KBM-7 (cell line): ENCODE measurements around the gene TMTC2.
"Not testable (repeated sequence)": the region's sequence is repeated elsewhere in the genome, so short reads cannot be mapped to it uniquely, and the experiment has no call there.

Experiments
- DNase-seq: peaks from one replicate; pipeline ENCODE4 v3.0.0-alpha.2; 2015
- in situ Hi-C: fragments of 300-500 bp; cut with MboI; formaldehyde crosslinking; loops from 2 replicates; pipeline ENCODE4 v1.14.3; 2020; ENCODE audit warnings: low sequenced_read_pairs, low pct_unique_long_range_greater_than_20kb, mixed read lengths

The TMTC2 gene

DNA sequence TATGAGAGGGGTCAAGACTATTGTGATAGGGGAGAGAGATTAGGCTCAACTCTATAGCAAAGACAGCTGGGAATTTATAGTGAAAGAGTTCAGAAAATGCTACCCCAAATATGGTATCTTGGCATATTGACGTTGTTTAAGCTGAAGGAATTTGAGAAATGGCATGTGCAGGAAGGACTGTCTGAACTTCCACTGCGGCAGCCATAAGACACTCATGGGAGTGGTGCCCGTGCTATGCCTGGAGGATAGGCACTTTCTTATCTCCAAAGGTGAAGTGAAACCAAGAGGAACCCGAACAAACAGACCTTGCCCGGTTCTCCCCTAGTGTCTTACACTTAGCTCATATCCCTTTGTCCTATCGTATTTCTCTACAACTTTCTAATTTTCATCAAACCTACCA, 390.3 kb downstream of the TMTC2 start:
- DNase-seq: no peak
- in situ Hi-C loops: no loop called here

DNA sequence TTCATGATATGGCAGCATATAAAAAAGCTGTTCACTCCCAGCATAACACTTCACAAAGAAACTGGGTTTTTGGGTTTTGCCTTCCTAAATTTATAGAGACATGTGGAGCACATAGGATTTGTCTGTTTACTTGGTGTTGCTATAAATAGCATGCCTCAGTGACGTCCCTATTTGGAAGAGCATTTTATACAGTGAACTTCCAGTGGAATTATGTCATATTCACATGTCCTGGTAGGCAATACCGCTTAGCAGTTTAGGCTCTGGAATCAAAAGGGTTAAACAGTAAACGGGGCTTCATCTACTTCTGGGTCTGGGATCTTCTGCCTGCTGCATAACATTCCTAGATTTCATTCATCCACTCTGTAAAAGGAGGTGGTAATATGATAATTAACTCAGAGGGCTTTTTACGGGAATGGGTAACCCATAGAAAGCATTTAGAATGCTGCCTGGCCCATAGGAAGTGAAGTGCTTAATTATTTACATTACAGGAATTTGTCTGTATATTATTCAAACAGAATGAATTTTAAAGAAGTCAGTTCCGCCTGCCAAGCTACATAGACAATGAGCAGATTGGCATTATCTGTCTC, 396.1 kb downstream of the TMTC2 start:
- in situ Hi-C loops: no loop called here
- no peak for DNase-seq

DNA sequence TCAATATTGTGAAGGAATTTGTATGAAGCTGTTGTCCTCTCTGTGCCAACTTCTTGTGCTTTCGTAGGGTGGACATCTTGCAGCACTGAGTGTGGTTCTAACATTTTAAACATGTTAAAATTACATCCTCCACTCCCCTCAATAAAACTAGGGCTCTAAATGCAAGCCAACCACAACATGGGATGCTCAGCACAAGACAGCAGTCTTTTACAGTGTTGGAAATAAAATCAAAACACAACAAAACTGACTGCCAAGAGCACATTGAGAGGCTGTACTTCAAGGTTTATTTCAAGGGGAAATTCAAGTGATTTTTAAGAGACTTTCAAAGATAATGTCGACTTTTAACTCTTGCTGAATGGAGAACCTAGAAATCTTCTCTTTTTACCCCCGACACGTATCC, 396.9 kb downstream of the TMTC2 start:
- in situ Hi-C loops: no loop called here
- no peak for DNase-seq

DNA sequence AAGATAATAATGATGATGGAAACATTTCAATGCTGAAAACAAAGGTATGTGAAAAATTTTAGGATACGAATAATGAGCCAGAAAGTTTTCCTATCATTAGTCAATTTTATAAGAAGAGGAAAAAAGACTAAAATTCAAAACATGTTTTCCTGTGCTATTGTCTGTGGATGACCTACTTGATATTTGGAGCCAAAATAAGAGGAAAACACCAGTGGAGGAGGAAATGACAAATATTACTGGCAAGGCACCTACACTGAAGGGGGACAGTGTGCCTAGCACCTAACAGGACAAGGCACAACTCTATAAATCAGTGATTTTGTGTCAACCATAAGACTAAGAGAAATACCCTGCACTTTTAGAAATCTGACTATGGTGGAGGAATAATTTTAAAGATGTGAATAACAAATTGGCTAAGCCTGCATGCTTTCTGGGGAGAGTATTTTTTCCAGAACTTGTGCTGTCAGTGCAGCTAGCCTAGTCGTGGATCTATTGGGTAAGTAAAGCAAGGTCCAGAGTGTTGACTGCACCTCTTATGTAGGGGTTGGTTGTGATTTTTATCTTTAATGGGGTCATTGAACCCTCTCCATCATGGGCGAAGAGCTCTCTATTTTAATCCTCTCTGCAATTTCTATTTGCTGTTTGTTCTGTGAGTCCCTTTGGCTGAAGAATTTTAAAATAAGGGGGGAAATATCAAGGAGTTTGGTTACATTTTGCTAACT, 398.0 kb downstream of the TMTC2 start:
- no peak for DNase-seq
- in situ Hi-C loops: no loop called here

DNA sequence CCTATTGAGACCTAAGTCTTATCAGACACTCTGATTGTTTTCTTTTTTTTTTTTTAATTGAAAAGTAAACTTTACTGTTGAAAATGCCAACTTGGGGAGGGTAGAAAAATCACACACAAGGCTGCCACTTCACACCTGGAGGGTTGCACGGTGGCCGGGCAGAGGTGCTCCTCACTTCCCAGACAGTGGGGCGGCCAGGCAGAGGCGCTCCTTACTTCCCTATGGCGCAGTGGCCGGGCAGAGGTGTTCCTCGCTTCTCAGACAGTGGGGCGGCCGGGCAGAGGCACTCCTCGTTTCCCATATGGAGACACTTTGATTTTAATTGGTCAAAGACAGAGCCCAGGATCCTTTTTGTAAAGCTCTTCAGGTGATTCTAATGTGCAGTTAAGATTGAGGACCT, 399.3 kb downstream of the TMTC2 start:
- no peak for DNase-seq
- in situ Hi-C loops: no loop called here

DNA sequence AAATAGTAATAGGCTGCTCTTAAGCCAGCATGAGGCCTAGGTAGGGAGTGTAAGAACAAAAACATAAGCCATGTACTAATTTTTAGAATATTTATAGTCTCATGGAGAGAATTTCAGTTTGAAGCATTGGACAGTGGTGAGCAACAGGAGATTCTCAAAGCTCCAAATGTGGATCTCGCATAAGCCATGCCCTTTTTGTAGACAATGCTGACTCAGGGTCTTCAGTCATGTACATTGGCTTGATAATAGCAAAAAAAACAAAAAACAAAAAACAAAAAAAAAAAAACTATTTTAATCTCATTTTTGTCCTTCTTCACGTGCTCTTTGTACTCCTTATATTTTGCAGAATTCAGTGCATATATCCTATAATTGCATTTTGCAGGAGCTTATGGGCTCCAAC, 402.9 kb downstream of the TMTC2 start:
- in situ Hi-C loops: no loop called here
- DNase-seq: no peak

DNA sequence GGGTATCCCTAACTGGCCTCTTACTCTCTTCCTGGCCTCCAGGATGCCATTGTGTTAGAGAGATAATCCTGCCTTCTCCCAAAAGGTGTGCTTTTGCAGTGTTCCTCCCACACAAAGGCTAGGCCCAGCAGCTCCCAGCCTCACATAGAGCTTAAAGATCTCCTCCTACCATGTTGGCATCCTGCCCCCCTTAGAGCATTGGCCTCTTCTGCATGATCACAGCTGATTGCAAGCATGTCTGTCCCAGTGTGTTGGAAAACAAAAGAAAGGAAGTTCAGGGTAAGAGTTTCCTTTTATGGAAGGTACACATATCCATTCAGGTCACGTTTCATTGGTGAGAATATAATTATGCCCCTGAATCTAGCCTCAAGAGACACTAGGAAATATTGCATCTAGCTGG, 405.4 kb downstream of the TMTC2 start:
- in situ Hi-C loops: no loop called here
- DNase-seq: no peak

DNA sequence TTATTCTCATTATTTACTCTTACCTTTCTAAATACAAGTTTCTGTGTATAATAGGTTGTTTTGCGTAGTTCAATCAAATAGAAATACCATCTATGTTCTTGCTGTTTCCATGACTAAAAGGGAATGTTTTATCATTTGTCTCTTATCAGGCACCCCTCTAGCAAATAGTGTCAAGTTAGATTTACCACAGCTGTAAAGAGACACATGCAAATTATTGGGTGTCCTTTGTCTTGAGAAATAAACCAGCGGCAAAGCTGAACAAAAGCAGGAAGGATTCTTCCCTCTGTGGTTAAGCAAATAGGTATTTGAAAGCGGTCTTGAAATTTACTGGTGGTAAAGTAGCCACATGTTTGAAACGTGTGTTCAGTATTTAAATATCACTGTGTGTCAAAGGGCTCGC, 405.9 kb downstream of the TMTC2 start:
- no peak for DNase-seq
- in situ Hi-C loops: no loop called here

DNA sequence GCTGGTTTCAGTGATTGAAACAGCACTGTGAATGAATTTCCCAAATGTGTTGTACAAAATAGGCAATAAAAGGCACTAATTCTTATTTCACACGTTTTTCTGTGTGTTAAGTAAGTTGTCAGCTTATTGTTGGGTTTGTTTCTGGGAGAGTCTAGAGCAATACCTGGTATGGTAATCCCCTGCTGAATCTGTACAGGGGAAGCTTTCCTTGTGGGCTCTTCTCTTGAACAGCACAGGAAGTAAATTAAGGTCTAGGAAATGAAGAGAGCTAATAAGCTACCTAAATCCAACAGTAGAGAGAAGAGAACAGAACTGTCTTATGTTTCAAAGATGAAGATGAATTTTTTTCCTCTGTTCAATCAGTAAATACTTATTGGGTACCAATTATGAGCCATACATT, 406.7 kb downstream of the TMTC2 start:
- in situ Hi-C loops: no loop called here
- DNase-seq: no peak

DNA sequence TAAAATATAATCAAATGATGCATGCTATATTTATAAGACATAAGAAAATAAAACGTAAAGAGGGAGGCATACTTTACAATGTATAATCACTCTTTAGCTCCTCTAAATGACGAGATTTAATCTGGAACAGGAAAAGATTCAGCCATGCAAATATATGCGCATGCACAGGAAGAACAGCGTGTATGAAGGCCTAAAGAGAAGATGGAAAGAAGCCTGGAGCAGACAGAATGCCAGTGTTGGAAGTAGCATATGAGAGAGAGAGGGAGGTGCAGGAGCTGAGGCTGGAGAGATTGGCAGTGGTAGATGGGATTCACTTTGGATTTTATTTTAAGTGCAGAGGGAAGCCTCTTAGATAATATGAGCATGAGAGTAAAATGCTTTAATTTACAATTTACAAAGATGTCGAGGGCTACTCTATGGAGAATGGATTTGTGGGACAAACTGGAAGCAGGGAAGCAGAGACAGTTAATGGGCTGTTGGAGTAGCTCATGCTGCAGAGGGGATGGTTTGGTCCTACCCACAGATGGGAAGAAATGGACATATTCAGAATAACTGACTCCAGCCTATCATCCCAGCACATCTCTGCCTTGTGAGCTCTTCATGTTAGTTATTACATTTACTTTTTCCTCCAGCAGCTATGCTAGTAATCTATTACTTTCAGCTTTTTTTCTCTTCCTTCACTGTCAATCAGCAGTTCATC, 411.1 kb downstream of the TMTC2 start:
- in situ Hi-C loops: no loop called here
- no peak for DNase-seq

DNA sequence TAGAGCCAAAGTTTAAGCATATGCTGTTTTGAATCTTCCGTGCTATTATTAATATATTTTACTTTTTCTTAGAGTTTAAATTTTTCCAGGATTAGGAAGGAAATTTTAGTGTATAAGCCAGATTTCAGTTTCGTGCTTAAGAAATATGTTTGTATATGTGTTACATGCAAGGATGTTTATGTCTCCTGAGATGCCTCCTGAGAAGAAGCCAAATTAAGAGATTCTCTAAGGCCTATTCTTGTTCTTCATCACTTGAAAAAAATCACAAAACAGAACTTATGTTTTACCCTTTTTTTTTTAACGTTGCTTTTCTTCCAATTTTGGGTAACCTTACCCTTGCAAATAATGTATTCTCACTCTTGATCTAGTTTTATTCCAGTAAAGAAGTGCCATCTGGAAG, 412.7 kb downstream of the TMTC2 start:
- in situ Hi-C loops: no loop called here

DNA sequence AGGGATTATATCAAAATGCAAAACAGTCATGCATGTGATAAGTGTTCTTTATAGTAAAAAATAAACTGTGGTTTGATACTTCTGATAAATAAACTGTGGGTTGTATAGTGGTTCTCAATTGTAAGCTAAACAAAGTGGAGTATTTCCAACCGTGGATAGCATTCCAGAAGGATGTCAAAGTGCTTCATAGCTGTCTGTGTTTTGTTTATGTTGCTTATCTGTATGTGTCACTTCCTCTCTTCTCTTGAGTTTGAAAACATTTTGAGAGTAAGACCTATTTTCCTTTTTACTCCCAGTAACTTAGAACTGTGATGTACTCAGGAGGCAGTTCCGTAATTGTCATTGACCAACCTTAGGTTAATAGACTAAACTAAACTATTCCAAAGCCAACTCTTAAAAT, 415.8 kb downstream of the TMTC2 start:
- DNase-seq: no peak
- in situ Hi-C loops: no loop called here

More for the DNA sequence above, 412.7 kb downstream of the TMTC2 start:
- DNase-seq: no peak

DNA sequence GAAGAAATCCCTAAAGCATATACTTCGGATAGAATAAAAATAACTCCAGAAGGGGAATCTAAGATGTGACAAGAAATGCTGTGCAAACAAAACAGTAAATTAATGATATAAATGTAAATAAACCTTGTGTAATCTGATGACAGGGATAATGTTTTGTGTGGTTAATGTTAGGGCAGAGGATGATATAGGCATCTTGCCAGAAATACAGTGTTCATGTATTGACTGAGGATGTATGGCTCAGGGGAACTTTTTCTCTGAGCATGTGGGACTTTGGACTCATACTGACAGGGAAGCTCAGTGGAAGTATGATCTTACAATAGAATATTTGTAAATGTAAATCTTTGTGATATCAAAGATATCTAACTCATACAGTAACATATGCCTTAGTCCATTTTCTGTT, 420.2 kb downstream of the TMTC2 start:
- in situ Hi-C loops: no loop called here
- no peak for DNase-seq

DNA sequence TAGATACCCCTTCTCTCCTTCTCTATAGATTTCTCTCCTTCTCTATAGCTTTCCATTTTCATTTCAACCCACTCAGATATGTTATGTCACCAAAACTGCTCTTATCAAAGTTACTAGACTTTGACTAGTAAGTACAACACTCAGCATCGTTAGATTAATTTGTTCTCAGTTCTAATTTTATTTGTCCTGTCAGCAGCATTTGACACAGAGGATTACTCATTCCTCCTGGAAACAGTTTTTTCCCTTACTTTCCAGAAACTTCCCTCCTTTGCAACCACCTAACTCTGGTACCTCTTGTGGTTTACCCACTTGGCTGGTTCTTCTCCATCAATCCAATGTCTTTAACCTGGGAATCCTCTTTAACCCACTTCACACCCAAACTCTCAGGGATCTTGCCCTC, 423.7 kb downstream of the TMTC2 start:
- in situ Hi-C loops: no loop called here
- no peak for DNase-seq

DNA sequence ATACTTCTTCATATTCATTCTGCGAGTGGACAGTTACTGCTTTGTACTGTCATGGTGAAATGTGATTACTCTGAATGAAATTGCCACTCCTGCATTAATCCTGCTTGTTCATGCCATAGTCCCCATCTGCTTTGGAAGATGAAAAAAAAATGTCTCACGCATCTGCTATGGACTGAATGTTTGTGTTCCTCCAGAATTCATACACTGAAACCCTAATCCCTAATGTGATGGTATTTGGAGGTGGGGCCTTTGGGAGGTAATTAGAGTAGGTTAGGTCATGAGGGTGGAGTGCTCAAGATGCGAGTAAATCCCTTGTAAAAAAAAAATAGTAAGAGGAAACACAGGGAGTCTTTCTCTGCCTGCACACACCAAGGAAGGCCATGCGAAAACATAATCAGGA, 427.2 kb downstream of the TMTC2 start:
- in situ Hi-C loops: no loop called here
- no peak for DNase-seq

DNA sequence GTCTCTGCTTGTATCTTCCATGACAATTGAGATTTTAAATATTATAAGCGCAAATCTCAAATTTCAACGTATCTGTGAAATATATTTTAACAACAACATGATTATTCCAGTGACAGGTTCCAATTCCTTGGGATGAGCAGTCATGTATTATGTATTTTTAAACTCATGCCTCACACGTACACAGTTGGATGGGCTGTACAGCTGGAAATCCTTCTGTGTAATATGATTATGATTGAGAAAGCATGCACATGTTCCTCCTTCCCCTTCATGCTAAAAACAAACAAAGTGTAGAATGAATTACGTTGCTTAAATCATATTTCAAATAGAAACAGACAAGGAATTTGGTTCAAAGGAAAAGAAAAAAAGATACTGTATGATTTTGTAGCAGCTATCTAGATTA, 428.3 kb downstream of the TMTC2 start:
- no peak for DNase-seq
- in situ Hi-C loops: no loop called here

DNA sequence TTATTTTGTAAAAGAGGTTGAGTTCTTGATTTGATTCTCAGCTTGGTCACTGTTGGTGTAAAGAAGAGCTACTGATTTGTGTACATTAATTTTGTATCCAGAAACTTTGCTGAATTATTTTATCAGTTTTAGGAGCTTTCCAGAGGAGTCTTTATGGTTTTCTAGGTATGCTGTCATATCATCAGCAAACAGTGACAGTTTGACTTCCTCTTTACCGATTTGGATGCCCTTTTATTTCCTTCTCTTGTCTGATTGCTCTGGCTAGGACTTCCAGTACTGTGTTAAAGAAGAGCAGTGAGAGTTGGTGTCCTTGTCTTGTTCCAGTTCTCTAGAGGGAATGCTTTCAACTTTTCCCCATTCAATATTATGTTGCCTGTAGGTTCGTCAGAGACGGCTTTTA, 431.2 kb downstream of the TMTC2 start:
- in situ Hi-C loops, DNase-seq: not testable (repeated sequence)

DNA sequence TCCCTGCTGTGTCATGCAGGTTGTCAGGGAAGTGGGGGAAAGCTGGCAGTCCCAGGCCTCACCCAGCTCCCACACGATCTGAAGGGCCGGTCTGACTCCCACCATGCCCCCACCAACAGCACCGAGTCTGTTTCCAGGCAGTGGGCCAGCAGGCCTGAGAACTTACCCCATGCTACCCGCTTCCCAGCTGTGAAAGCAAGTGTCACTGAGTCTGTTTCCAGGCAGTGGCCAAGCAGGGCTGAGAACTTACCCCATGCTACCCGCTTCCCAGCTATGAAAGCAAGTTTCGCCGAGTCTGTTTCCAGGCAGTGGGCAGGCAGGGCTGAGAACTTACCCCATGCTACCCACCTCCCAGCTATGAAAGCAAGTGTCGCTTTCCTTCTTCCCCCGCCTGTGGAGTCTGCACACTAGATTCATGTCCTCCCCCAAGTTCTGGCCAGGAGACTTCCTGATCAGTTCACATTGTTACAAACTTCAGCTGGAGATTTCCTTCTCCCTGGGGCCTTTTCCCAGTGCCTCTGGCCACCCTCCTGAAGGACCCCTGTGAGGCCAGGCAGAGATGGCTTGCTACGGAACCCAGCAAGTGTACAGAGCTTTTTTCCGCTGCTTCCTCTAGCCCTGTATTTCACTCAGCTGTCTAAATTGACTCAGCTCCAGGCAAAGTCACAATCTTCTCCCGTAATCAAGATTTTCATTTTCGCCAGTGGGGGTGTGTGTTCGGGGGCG, 435.4 kb downstream of the TMTC2 start:
- no peak for DNase-seq
- in situ Hi-C loops: no loop called here

DNA sequence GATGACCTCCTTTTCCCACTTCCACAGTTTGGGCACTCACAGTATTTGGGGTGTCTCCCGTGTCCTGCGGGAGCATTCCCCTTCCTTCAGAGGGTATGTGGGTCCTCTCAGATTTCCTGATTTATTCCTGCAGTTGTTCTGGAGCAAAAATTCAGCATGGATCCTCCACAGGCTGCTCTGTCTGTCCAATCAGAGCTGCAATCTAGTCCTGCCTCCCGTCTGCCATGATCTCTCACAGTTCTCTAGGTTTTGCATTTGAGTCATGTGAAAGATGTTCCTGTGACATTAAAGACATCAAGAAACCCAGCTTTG, 435.9 kb downstream of the TMTC2 start:
- in situ Hi-C loops: no loop called here

DNA sequence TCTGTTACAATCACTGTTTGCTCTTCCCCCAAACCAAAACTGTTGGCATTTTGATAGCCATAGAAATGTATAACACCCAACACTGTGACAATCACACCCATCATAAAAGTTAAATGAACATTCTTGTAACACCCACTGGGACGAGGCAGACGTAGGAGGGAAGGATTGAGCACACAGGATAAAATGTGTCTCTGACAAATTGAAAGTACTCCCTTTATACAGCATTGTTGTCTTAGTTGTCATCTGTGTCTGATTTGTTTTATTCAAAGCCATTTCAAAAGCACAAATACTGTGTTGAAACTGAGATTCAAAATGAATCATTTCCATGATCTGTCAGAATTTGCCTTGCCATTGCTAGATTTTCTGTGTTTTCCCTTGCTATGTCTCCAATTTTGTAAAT, 436.3 kb downstream of the TMTC2 start:
- in situ Hi-C loops: no loop called here
- DNase-seq: no peak

More for the DNA sequence above, 435.9 kb downstream of the TMTC2 start:
- no peak for DNase-seq
